Natural killer cell treated with Interleukin-12 subunit alpha and Interleukin-12 subunit beta and Interleukin-15 and Interleukin-18, amount 100 ng/mL, for 72 hours (primary cell): Measurements from ENCODE around the gene ZNF134. TPM values are rescaled to one million over a fixed set of nuclear protein-coding genes. Genes with fewer than 3 reads are reported as not detected.

Source experiments
- ATAC-seq, 2 donors: fragments of 150-1000 bp; cut with Tn5 transposase in 1 of 2; sonication (Bioruptor Pico), chemical (Tn5 transposase) in 1 of 2; 2 replicates each; pipeline ENCODE4 v1.10.0; 2021
- DNase-seq: peaks from one replicate; pipeline ENCODE4 v3.0.0; 2022; ENCODE audit warnings: low spot score
- H3K27ac Mint-ChIP-seq, 2 donors: 1 replicate in 1 of 2; 2 replicates in 1 of 2; pipeline ENCODE4 v1.8.0; 2022; ENCODE audit warnings: mixed read lengths in 2 of 2, mild to moderate bottlenecking in 1 of 2, moderate library complexity in 1 of 2
- H3K27me3 Mint-ChIP-seq, 2 donors: 1 replicate in 1 of 2; 2 replicates in 1 of 2; pipeline ENCODE4 v1.8.0; 2022; ENCODE audit warnings: mixed read lengths in 2 of 2
- H3K36me3 Mint-ChIP-seq: one replicate; pipeline ENCODE4 v1.8.0; 2022; ENCODE audit warnings: mixed read lengths
- H3K4me1 Mint-ChIP-seq, 2 donors: 1 replicate in 1 of 2; 2 replicates in 1 of 2; pipeline ENCODE4 v1.8.0; 2022; ENCODE audit warnings: low read depth in 2 of 2, mixed read lengths in 2 of 2, mild to moderate bottlenecking in 1 of 2
- H3K4me3 Mint-ChIP-seq: one replicate; pipeline ENCODE4 v1.8.0; 2022; ENCODE audit warnings: mixed read lengths
- H3K9me3 Mint-ChIP-seq: 2 replicates; pipeline ENCODE4 v1.8.0; 2022; ENCODE audit warnings: mixed read lengths
- total RNA-seq, 2 donors: library from RNA; stranded (reverse); gene quantifications; one replicate each; pipeline ENCODE4 v1.2.3, GENCODE V29; 2022

Gene ZNF134
- 10 to 100 TPM; 11.3 to 11.6 TPM for total RNA-seq

DNA sequence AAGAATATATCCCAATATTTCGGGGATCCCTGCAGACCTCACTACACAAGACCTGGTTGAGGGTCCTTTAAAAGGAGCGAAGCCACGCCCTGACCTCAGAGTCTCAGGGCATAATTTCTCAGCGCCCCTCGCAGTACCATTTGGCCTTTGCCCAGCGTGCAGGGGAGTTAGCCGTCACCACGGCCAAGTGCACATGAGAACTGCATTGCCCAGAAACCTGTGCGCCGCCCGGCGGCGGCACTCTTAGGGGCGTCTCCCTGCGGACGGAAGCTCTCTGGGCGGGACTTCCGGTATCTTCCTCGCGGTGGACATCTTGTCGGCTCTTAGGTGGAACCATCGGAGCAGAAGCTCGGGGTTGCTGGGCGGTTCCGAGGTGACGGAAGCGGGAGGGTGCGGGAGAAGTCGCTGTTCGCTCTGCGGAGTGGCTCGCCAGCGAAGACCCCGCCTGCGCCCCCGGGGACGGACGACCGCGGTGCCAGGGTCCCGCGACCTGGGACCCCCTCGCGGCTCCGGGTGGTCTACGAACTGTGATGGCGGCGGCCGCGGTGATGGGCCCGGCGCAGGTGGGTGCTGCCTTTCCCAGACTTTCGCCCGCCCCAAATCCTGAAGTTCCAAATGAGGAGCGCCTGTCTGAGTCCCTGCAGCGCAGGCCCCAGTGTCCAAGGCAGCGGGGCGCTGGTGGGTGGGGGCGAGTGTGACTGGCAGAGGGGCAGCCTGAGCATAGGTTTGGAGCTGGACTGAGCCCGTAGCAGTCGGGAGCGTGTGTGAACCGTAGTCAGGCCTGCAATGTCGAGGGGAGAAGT, at the start of gene ZNF134:
Gene ZNF134, plus strand, starts transcription at position 302 of the 803 bp plus-strand sequence. CDS start 5,227 bp downstream, outside the sequence.
- Mint-ChIP-seq H3K36me3 (peaks cover 58% of the 10 kb centered on the region), H3K27ac (peak within 1 kb of the TSS; percentile 45), H3K9me3 (peaks cover 38% of the 10 kb centered on the region), H3K4me3 (peak within 1 kb of the TSS; percentile 96), H3K27me3 (no peaks in the 10 kb centered on the region), H3K4me1 (peaks cover 30 to 33% of the 10 kb centered on the region in 2 donors)
- ATAC-seq (peak; percentile 99), DNase-seq (peak; percentile 93)

DNA sequence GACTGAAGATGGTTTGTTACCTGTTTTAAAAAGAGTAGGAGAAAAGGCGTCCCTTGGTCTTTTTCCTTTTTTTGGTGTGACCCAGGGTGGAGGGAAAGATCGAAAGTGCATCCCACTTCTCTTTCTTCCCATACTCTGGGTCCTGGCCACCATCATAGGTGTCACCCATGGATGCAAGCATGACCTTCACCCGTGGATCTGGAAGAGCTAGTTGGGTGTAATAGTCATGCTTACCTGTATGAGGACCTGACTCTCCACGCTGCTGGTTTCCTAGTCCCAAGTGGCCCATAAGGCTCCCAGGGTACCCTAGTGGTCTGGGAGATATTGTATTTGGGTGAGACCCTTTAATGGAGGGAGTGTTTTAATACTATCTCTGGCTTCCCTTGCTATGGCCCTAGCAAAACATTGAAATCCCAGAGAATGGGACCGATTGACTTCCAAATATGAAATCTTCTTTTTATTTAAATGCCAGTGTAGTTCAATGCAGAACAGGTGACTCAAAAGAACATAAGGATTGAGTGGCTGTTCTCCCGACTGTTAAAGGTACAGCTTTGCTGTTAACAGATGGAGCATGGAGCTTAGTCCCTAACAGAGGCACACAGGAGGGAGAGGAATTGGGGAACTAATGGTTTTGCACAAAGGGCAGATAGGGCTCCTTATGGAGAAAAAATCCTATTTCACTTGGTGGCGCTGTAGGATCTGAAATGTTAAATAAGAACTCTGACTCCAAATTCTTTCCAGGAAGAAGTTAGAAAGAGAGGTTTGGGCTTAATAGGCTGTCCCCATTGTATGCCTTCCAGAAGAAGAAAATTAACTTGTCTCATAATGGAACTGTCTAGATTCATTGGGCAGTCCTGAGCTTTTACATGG, 47.4 kb upstream of the ZNF134 start:
- no peak overlapping the region for H3K27ac Mint-ChIP-seq
- DNase-seq (no peak), ATAC-seq (no peak)
- no peaks in the 10 kb centered on the region for H3K4me1 Mint-ChIP-seq
- peaks cover 0 to 4% of the 10 kb centered on the region in 2 donors for H3K27me3 Mint-ChIP-seq
- H3K9me3 Mint-ChIP-seq = peaks cover 30% of the 10 kb centered on the region
- no peak overlapping the region for H3K4me3 Mint-ChIP-seq
- peaks cover 52% of the 10 kb centered on the region for H3K36me3 Mint-ChIP-seq

DNA sequence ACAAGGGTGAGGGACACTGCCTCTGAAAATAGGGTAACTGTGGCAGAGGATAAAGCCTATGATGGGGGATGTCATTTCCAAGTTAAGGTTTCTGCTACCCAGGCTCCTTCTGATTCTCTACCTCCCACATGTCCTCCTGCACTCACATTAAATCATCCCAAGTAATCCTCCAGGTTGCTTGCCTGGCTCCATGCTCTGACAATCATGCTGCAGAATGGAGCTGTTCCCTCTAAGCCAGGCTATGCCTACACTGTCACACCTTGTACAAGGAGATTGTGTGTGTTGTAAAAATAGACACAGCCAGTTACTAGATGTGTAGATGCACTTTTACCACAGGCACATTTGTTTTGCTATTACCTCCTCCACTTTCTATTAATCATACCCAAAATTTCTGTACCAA, 43.3 kb upstream of the ZNF134 start:
- Mint-ChIP-seq H3K4me3 (no peak overlapping the region), H3K4me1 (no peaks in the 10 kb centered on the region), H3K9me3 (peaks cover 26% of the 10 kb centered on the region), H3K27ac (no peak overlapping the region), H3K36me3 (peaks cover 74% of the 10 kb centered on the region), H3K27me3 (no peaks in the 10 kb centered on the region)
- DNase-seq (no peak), ATAC-seq (no peak)

DNA sequence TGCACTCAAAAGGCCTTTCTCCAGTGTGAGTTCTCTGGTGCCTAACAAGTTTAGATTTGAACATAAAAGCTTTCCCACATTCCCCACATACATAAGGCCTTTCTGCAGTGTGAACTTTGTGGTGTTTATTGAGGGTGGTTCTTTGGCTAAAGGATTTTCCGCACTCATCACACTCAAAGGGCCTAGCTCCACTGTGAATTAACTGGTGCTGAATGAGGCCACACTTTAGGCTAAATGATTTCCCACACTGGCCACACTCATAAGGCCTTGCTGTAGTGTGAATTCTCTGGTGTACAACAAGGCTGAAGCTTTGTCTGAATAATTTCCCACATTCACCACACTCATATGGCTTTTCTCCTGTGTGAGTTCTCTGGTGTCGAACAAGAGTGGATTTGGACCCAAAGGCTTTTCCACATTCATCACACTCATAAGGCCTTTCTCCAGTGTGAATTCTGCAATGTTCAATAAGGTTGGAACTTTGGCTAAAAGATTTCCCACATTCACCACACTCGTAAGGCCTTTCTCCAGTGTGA, 41.6 kb upstream of the ZNF134 start:
- Mint-ChIP-seq H3K4me1 (peaks cover 3 to 7% of the 10 kb centered on the region in 2 donors), H3K36me3 (peaks cover 78% of the 10 kb centered on the region), H3K4me3 (no peak overlapping the region), H3K9me3 (peaks cover 32% of the 10 kb centered on the region), H3K27ac (no peak overlapping the region), H3K27me3 (no peaks in the 10 kb centered on the region)
- no peak for DNase-seq
- no peak for ATAC-seq

DNA sequence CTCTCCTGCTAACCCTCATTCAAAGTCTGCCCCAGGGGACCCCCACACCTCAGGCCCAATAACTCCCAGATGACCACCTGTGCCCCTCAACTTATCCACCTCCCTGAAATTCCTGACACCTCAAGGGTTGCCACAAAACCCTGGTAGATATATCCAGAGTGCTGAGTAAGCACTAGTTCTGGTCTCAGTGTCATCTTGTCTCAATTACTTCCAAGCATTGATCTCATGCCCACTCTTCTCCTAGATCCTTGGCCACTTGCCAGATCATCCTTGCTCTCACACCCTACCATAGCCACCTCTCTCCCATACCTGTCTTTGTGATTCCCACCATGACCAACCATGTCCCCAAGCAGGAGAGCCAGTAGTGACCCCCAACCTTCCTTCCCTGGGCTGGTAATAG, 37.4 kb upstream of the ZNF134 start:
- Mint-ChIP-seq H3K4me3 (no peak overlapping the region), H3K4me1 (peaks cover 6 to 15% of the 10 kb centered on the region in 2 donors), H3K9me3 (peaks cover 29% of the 10 kb centered on the region), H3K36me3 (peaks cover 74% of the 10 kb centered on the region), H3K27ac (no peak overlapping the region), H3K27me3 (no peaks in the 10 kb centered on the region)
- DNase-seq (no peak), ATAC-seq (no peak)

DNA sequence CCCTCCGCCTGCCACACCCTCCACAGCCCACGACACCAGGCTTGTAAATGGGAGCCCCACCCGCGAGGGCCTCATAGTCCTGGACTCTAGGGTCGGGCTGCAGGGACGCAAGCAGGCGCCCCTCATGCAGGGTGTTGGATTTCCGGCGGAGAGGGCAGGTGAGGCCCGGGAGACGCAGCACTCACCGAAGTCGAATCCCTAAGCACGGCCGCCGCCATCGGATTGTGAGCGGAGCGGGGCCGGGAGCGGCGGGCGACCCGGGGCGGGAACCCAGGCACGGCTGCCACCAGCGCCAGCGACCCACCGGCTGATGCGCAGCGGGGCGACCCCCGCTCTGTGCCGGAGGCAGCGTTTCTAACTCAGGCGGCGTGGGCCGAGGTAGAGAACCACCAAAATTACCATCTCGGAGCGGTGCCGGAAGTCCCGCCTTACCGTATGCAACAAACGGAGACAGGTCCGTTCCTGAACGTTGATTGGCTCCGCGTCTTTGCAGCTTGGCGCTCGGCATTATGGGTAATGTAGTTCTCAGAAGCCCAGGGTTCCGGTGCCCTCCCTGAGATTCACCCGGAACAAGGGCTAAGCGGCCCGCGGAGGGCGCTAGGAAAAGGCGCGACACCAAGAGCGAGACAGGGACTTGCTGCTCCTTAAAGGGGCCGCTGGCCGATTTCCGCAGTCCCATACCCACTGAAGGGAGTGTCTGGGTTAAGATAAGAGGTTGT, 35.4 kb upstream of the ZNF134 start, which contains the start of gene ZNF416:
Gene ZNF416, minus strand, starts transcription at position 425 of the 719 bp plus-strand sequence. Its CDS starts 207 bp downstream, at position 218.
- Mint-ChIP-seq H3K4me1 (peaks cover 8 to 16% of the 10 kb centered on the region in 2 donors), H3K27me3 (no peaks in the 10 kb centered on the region), H3K27ac (peak within 1 kb of the TSS; percentile 59 to 85), H3K4me3 (peak within 1 kb of the TSS; percentile 78), H3K9me3 (peaks cover 33% of the 10 kb centered on the region), H3K36me3 (peaks cover 60% of the 10 kb centered on the region)
- peak; percentile 99 for ATAC-seq
- peak; percentile 96 for DNase-seq

DNA sequence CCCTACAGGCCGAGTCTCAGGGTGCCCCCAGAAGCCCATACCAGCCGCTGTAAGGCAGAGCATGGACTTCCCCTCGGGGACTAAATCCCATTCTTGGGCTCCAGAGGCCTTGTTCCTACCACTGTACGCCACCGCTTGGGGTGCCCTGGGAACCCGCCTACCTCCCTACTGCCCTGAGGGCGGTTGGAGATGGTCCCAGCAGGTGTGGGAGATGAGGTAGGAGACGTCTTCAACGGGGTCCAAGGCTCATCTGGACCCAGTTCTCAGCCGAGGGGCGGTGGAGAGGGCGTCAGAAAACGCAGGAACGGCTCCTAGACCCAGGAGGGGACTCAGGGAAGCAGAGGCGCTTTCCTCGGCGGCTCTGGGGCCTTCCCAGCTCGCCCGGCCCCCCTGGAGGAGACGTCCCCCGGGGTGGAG, 30.9 kb upstream of the ZNF134 start:
- H3K27ac Mint-ChIP-seq = no peak overlapping the region
- peaks cover 5 to 13% of the 10 kb centered on the region in 2 donors for H3K4me1 Mint-ChIP-seq
- ATAC-seq = no peak
- peaks cover 26% of the 10 kb centered on the region for H3K9me3 Mint-ChIP-seq
- H3K36me3 Mint-ChIP-seq = peaks cover 54% of the 10 kb centered on the region
- DNase-seq = no peak
- no peaks in the 10 kb centered on the region for H3K27me3 Mint-ChIP-seq
- no peak overlapping the region for H3K4me3 Mint-ChIP-seq

DNA sequence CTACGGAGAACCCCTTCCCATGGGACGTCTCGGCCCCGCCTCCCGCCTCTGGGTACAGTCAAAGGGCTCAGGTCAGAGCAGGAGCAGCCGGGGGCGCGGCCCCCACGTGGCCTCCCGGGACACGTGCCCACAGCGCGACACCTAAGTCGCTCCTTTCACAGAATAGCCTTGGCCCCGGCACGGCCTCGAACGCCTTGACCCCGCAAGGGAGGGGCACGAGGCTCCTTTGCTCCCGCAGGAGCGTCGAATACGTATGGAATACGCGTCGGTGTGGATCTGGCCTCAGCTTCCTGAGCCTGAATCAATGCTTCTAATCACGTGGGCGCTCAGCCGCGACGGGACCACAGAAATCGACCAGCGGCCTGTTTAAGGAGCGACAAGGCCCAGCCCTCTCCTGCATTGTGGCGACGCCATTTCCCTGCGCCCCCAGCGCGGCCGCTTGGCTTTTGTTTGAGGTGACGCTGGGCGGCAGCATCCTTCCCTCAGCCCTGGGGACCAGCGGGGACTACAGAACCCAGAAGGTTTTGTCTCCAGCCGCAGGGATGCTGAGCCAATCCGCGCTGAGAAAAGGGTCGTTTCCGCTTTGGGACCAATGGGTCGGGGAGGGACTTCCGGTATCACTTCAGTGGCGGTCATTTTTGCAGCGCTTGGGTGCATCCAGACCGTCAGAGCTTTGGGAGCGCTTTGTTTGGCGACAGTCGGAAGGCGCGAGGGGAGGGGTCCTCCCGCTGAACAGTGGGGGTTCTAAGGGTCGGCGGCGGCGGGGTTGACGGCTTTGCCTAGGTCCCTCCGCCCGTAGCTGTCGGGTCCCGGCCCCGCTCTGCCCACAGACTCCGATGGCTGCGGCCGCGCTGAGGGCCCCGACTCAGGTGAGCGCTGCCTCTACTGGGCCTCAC, 30.3 kb upstream of the ZNF134 start, which contains the start of gene ZIK1:
Gene ZIK1, plus strand, starts transcription at position 625 of the 896 bp plus-strand sequence. Its CDS starts 212 bp downstream, at position 837.
- H3K27me3 Mint-ChIP-seq = no peaks in the 10 kb centered on the region
- H3K36me3 Mint-ChIP-seq = peaks cover 61% of the 10 kb centered on the region
- ATAC-seq = peak; percentile 87 to 96
- peak within 1 kb of the TSS; percentile 41 to 80 for H3K27ac Mint-ChIP-seq
- peaks cover 27% of the 10 kb centered on the region for H3K9me3 Mint-ChIP-seq
- H3K4me1 Mint-ChIP-seq = peaks cover 5 to 13% of the 10 kb centered on the region in 2 donors
- peak; percentile 91 for DNase-seq
- H3K4me3 Mint-ChIP-seq = peak within 1 kb of the TSS; percentile 91

DNA sequence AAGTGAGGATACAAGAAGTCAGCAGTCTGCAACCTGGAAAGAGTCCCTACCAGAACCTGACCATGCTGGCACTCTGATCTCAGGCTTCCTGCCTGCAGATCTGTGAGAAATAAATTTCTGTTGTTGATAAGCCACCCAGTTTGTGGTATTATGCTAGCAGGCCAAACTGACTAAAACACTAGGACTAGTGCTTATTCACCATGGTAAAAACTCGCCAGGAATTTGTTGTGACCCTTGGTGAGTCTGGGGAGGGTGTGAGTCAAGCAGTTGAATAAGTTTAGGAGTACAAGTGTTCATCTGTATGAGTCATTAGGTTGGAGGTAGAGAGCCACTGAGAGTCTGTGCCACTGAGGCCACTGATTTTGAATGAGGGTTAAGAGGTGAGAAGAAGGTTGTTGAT, 26.5 kb upstream of the ZNF134 start:
- Mint-ChIP-seq H3K4me1 (peaks cover 5 to 10% of the 10 kb centered on the region in 2 donors), H3K27me3 (no peaks in the 10 kb centered on the region), H3K9me3 (peaks cover 33% of the 10 kb centered on the region), H3K27ac (no peak overlapping the region), H3K36me3 (peaks cover 75% of the 10 kb centered on the region), H3K4me3 (no peak overlapping the region)
- DNase-seq (no peak), ATAC-seq (no peak)

DNA sequence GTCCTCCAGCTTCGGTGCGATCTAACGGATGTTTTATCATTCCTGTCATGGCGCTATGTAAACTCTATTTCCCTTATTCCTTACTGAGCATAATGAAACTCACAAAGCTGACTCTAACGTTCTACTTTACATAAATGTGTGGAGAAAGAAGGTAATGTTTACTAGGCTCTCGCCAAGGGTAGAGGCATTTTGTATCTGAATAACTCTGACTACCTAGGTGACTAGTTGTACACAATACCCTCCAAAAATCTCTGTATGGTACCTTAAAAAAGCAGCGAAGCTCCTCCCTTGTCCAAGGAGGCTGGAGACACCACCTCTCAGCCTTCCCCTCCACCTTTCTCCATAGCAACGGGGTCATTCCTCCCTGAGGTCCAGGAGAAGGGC, 14.7 kb upstream of the ZNF134 start:
- Mint-ChIP-seq H3K36me3 (peaks cover 52% of the 10 kb centered on the region), H3K9me3 (peaks cover 35% of the 10 kb centered on the region)
- ATAC-seq = no peak

DNA sequence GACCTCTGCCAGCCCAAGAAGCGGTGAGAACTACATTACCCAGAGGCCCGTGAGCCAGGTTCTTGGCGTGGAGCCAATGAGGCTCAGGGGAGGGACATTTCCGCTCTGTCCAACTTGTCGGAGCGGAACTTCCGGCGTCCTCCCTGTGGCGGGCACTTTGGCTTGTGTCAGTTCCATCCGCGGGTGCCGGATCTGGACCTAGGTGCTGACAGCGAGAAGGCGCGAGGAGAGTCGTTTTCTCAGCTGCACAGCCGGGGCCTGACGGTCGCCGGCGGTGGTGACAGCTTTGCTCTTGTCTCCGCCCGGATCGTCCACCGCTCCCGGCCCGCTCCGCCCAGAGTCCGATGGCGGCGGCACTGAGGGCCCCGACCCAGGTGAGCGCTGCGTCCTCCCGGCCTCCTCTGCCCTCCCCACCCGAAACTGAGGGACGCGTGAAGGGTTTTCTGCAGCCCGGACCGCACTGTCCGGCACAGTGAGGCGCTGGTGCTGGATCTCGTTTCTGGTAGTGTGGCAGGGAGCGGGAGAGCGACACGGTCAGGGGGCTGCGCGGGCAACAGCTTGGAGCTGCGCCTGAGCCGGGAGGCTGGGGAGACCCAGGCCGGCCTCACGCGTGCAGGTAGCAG, 14.2 kb upstream of the ZNF134 start, which contains the start of gene ZNF530:
Gene ZNF530, plus strand, starts transcription at position 125 of the 623 bp plus-strand sequence. CDS start 4,461 bp downstream, outside the sequence.
- peak within 1 kb of the TSS in 1 of 2 donors; percentile 59 for H3K27ac Mint-ChIP-seq
- DNase-seq (peak; percentile 93), ATAC-seq (peak; percentile 99 to 100)
- H3K27me3 Mint-ChIP-seq = peaks cover 0 to 3% of the 10 kb centered on the region in 2 donors
- peaks cover 16 to 17% of the 10 kb centered on the region in 2 donors for H3K4me1 Mint-ChIP-seq
- H3K36me3 Mint-ChIP-seq = peaks cover 55% of the 10 kb centered on the region
- peaks cover 40% of the 10 kb centered on the region for H3K9me3 Mint-ChIP-seq
- peak within 1 kb of the TSS; percentile 82 for H3K4me3 Mint-ChIP-seq

More for the DNA sequence above, 14.7 kb upstream of the ZNF134 start:
- DNase-seq = no peak
- Mint-ChIP-seq H3K27ac (peak overlapping the region in 1 of 2 donors; percentile 59), H3K27me3 (peaks cover 0 to 3% of the 10 kb centered on the region in 2 donors), H3K4me1 (peaks cover 16 to 17% of the 10 kb centered on the region in 2 donors), H3K4me3 (peak overlapping the region; percentile 82)

DNA sequence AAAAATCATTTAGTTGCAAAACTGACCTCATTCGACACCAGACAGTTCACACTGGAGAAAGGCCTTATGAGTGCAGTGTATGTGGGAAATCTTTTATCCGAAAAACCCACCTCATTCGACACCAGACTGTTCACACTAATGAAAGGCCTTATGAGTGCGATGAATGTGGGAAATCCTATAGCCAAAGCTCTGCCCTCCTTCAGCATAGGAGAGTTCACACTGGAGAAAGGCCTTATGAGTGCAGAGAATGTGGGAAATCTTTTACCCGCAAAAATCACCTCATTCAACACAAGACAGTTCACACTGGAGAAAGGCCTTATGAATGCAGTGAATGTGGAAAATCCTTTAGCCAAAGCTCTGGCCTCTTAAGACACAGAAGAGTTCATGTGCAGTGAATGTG, 7.1 kb upstream of the ZNF134 start:
- Mint-ChIP-seq H3K4me3 (no peak overlapping the region), H3K27me3 (no peaks in the 10 kb centered on the region), H3K27ac (no peak overlapping the region), H3K4me1 (no peaks in the 10 kb centered on the region), H3K36me3 (peaks cover 63% of the 10 kb centered on the region), H3K9me3 (peaks cover 27% of the 10 kb centered on the region)
- ATAC-seq (no peak), DNase-seq (no peak)
